DOHH2 (cell line): ENCODE data around the gene VWF.

ENCODE experiments used
- H3F3A ChIP-seq: fragments of 200-600 bp; sonication (generic), shearing (Covaris generic); 2 replicates; pipeline ENCODE4 v1.6.0; 2016; ENCODE audit warnings: antibody characterized with exemption, mild to moderate bottlenecking; ENCODE audit not compliant: control insufficient read depth, insufficient read depth
- H3K27ac ChIP-seq: fragments of 200-600 bp; sonication (generic); 2 replicates; pipeline ENCODE4 v1.5.1; 2014; ENCODE audit warnings: low read depth, mild to moderate bottlenecking, low read length, moderate library complexity
- H3K27me3 ChIP-seq: fragments of 200-600 bp; sonication (generic); 2 replicates; pipeline ENCODE4 v1.6.1; 2014; ENCODE audit warnings: mild to moderate bottlenecking, low read length, mixed read lengths; ENCODE audit not compliant: control insufficient read depth
- H3K36me3 ChIP-seq: fragments of 200-600 bp; sonication (generic); 2 replicates; pipeline ENCODE4 v1.6.1; 2014; ENCODE audit warnings: mild to moderate bottlenecking, low read length, moderate library complexity, mixed read lengths; ENCODE audit not compliant: control insufficient read depth
- H3K4me1 ChIP-seq: fragments of 200-600 bp; sonication (generic); 2 replicates; pipeline ENCODE4 v1.6.1; 2014; ENCODE audit warnings: mild to moderate bottlenecking, low read length, mixed read lengths; ENCODE audit not compliant: control insufficient read depth
- H3K4me2 ChIP-seq: fragments of 200-600 bp; sonication (generic); 2 replicates; pipeline ENCODE4 v1.6.0; 2014; ENCODE audit warnings: mild to moderate bottlenecking, low read length, moderate library complexity
- H3K4me3 ChIP-seq: fragments of 200-600 bp; sonication (generic); 2 replicates; pipeline ENCODE4 v1.5.1; 2014; ENCODE audit warnings: mild to moderate bottlenecking, low read length, mixed read lengths
- H3K79me2 ChIP-seq: fragments of 200-600 bp; sonication (generic); 2 replicates; pipeline ENCODE4 v1.6.1; 2014; ENCODE audit warnings: mild to moderate bottlenecking, low read length, mixed read lengths; ENCODE audit not compliant: control insufficient read depth
- H3K9me2 ChIP-seq: fragments of 200-600 bp; sonication (generic); replicated peaks from 2 replicates; pipeline ENCODE4 v1.6.1; 2014; ENCODE audit warnings: mild to moderate bottlenecking, low read length, mixed read lengths; ENCODE audit not compliant: control insufficient read depth
- H3K9me3 ChIP-seq: fragments of 200-600 bp; sonication (generic); 2 replicates; pipeline ENCODE4 v1.6.1; 2014; ENCODE audit warnings: antibody characterized with exemption, low read length, mixed read lengths; ENCODE audit not compliant: control insufficient read depth, insufficient read depth
- H4K20me1 ChIP-seq: fragments of 200-600 bp; sonication (generic); 2 replicates; pipeline ENCODE4 v1.6.0; 2014; ENCODE audit warnings: low read depth, mild to moderate bottlenecking, antibody characterized with exemption, low read length, moderate library complexity; ENCODE audit not compliant: control insufficient read depth, insufficient read depth
- EZH2phosphoT487 ChIP-seq: fragments of 200-600 bp; sonication (generic); IDR thresholded peaks from 2 replicates; pipeline ENCODE4 v1.6.1; 2017; ENCODE audit warnings: borderline replicate concordance, mild to moderate bottlenecking, antibody characterized with exemption, low read length, moderate library complexity, mixed read lengths
- TF ChIP-seq, protein P1 (sequence below): fragments of 200-600 bp; sonication (generic); IDR thresholded peaks from one replicate; pipeline ENCODE4 v1.5.1; 2014; ENCODE audit warnings: antibody characterized with exemption, mild to moderate bottlenecking, low read depth, low read length; ENCODE audit not compliant: poor library complexity, severe bottlenecking

VWF gene

GRCh38 chr12:6033546-6033945 lies 90.9 kb downstream of the VWF start:
- TF ChIP-seq, protein P1, sequence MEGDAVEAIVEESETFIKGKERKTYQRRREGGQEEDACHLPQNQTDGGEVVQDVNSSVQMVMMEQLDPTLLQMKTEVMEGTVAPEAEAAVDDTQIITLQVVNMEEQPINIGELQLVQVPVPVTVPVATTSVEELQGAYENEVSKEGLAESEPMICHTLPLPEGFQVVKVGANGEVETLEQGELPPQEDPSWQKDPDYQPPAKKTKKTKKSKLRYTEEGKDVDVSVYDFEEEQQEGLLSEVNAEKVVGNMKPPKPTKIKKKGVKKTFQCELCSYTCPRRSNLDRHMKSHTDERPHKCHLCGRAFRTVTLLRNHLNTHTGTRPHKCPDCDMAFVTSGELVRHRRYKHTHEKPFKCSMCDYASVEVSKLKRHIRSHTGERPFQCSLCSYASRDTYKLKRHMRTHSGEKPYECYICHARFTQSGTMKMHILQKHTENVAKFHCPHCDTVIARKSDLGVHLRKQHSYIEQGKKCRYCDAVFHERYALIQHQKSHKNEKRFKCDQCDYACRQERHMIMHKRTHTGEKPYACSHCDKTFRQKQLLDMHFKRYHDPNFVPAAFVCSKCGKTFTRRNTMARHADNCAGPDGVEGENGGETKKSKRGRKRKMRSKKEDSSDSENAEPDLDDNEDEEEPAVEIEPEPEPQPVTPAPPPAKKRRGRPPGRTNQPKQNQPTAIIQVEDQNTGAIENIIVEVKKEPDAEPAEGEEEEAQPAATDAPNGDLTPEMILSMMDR = no peak
- TF ChIP-seq EZH2phosphoT487 = no peak
- Histone ChIP-seq H3K27ac (no peak overlapping the region), H3K27me3 (peaks cover 8% of the 10 kb centered on the region; the same call in 1 of the 2 replicates), H3K4me2 (no peak overlapping the region), H3K79me2 (no peaks in the 10 kb centered on the region), H3K9me2 (no peaks in the 10 kb centered on the region), H3K9me3 (no peaks in the 10 kb centered on the region), H3K4me1 (no peaks in the 10 kb centered on the region), H3F3A (no peaks in the 10 kb centered on the region), H3K36me3 (no peaks in the 10 kb centered on the region), H4K20me1 (no peaks in the 10 kb centered on the region), H3K4me3 (no peak overlapping the region)

DNA sequence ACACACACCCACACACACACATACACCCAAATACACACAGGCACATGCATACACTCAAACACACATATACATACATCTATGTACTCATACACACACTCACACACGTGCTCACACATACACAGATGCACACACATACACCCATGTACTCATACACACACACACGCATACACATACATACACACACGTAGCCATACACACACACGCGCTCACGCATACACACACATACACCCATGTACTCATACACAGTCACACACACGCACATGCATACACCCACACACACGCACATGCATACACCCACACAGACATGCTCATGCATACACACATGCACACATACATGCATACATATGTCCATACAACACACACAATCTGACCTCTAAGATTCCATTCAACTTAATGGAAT lies 91.7 kb downstream of the VWF start:
- Histone ChIP-seq H3F3A (no peaks in the 10 kb centered on the region), H3K27ac (no peak overlapping the region)
- TF ChIP-seq, protein P1 = no peak
- no peak for TF ChIP-seq EZH2phosphoT487

DNA sequence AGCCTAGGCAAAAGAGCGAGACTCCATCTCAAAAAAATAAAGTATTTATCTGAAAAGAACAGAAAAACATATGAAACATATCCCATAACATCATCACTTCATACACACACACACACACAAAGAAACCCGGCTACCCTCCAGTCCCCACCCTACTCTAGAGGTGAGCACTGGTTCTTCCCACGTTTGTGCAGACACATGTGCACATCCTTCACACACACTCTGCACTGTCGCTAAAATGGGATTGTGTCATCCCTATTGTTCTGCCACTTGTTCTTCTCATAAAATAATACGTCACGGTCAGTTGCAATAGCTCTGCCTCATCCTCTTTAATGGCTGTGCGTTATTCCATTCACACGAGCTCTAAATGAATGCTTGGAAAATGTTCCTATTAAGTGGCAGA lies 93.5 kb downstream of the VWF start:
- Histone ChIP-seq H3K27me3 (peaks cover 18% of the 10 kb centered on the region), H3K9me3 (no peaks in the 10 kb centered on the region), H3K4me2 (no peak overlapping the region), H4K20me1 (no peaks in the 10 kb centered on the region), H3K9me2 (no peaks in the 10 kb centered on the region), H3F3A (no peaks in the 10 kb centered on the region), H3K4me1 (no peaks in the 10 kb centered on the region), H3K4me3 (no peak overlapping the region), H3K79me2 (no peaks in the 10 kb centered on the region), H3K27ac (no peak overlapping the region), H3K36me3 (no peaks in the 10 kb centered on the region)
- TF ChIP-seq, protein P1 = no peak
- TF ChIP-seq EZH2phosphoT487 = no peak

More for the DNA sequence above, 91.7 kb downstream of the VWF start:
- no peak overlapping the region for H3K4me3 ChIP-seq
- H3K4me2 ChIP-seq = no peak overlapping the region
- H3K36me3 ChIP-seq = no peaks in the 10 kb centered on the region
- H3K79me2 ChIP-seq = no peaks in the 10 kb centered on the region
- H3K9me2 ChIP-seq = no peaks in the 10 kb centered on the region
- H3K27me3 ChIP-seq = peaks cover 11% of the 10 kb centered on the region
- H3K4me1 ChIP-seq = no peaks in the 10 kb centered on the region
- no peaks in the 10 kb centered on the region for H4K20me1 ChIP-seq
- H3K9me3 ChIP-seq = no peaks in the 10 kb centered on the region

DNA sequence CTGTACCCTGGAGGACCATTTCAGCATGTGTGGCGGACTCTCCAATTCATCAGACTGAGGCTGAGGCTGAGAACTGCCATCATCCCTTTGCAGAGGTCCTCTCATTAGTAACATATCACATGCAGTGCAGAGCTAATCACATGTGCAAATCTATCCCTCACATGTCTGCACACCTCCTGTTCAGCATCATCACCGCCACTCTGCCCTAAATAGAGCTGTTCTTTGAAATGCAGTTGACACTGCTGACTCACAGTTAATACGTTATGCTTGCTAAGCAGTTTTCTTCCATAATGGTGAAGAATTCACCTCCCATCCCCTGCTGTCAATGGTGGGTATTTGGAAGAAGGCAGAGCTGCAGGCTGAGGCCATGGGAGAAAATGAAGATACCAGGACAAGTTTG lies 94.4 kb downstream of the VWF start:
- Histone ChIP-seq H3K4me1 (no peaks in the 10 kb centered on the region), H3K4me2 (no peak overlapping the region), H4K20me1 (no peaks in the 10 kb centered on the region), H3K4me3 (no peak overlapping the region), H3F3A (no peaks in the 10 kb centered on the region), H3K9me2 (no peaks in the 10 kb centered on the region), H3K27me3 (peaks cover 18% of the 10 kb centered on the region), H3K79me2 (no peaks in the 10 kb centered on the region), H3K36me3 (no peaks in the 10 kb centered on the region), H3K9me3 (no peaks in the 10 kb centered on the region), H3K27ac (no peak overlapping the region)
- TF ChIP-seq, protein P1 = no peak
- no peak for TF ChIP-seq EZH2phosphoT487
